Nephron progenitor cell (in vitro differentiated cells): ENCODE measurements around the gene OR6C6.

Experiments used
- DNase-seq: peaks from one replicate; pipeline ENCODE4 v3.0.0; 2021
- H3K27ac Mint-ChIP-seq: 2 replicates; pipeline ENCODE4 v1.8.0; 2021; ENCODE audit warnings: mild to moderate bottlenecking, moderate library complexity, mixed read lengths
- H3K27me3 Mint-ChIP-seq: 2 replicates; pipeline ENCODE4 v1.8.0; 2021; ENCODE audit warnings: mild to moderate bottlenecking, low read depth, mixed read lengths; ENCODE audit not compliant: poor library complexity
- H3K36me3 Mint-ChIP-seq: 2 replicates; pipeline ENCODE4 v1.8.0; 2021; ENCODE audit warnings: low read depth, mixed read lengths
- H3K4me1 Mint-ChIP-seq: 2 replicates; pipeline ENCODE4 v1.8.0; 2021; ENCODE audit warnings: mixed read lengths
- H3K4me3 Mint-ChIP-seq: 2 replicates; pipeline ENCODE4 v1.8.0; 2021; ENCODE audit warnings: mild to moderate bottlenecking, moderate library complexity, mixed read lengths
- H3K9me3 Mint-ChIP-seq: 2 replicates; pipeline ENCODE4 v1.8.0; 2021; ENCODE audit warnings: mild to moderate bottlenecking, moderate library complexity, mixed read lengths
- TF ChIP-seq, protein P1 (sequence below): fragments of 200-600 bp; sonication (generic); IDR thresholded peaks from 2 replicates; pipeline ENCODE4 v1.5.0; 2021; ENCODE audit warnings: antibody characterized with exemption

Gene OR6C6

DNA sequence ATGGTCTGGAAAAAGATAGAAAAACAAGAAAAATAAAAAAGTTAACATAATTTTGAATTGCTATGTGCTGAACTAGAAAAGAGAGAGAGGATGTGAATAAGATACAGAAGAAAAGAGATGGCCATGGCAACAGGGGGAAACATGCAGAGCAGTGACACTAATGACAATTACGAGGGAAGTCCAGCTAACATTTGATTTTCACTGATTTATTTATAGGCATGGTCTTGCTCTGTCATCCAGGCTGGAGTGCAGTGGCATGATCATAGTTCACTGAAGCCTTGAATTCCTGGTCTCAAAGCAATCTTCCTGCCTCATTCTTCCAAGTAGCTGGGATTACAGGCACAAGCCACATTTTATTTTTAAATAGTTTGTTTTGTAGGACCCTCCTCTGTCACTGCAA lies 50.2 kb downstream of the OR6C6 start:
- TF ChIP-seq, protein P1, sequence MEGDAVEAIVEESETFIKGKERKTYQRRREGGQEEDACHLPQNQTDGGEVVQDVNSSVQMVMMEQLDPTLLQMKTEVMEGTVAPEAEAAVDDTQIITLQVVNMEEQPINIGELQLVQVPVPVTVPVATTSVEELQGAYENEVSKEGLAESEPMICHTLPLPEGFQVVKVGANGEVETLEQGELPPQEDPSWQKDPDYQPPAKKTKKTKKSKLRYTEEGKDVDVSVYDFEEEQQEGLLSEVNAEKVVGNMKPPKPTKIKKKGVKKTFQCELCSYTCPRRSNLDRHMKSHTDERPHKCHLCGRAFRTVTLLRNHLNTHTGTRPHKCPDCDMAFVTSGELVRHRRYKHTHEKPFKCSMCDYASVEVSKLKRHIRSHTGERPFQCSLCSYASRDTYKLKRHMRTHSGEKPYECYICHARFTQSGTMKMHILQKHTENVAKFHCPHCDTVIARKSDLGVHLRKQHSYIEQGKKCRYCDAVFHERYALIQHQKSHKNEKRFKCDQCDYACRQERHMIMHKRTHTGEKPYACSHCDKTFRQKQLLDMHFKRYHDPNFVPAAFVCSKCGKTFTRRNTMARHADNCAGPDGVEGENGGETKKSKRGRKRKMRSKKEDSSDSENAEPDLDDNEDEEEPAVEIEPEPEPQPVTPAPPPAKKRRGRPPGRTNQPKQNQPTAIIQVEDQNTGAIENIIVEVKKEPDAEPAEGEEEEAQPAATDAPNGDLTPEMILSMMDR = no peak
- no peak for DNase-seq
- Mint-ChIP-seq H3K27me3 (no peaks in the 10 kb centered on the region), H3K36me3 (no peaks in the 10 kb centered on the region), H3K9me3 (peaks cover 6% of the 10 kb centered on the region), H3K4me1 (peaks cover 9% of the 10 kb centered on the region), H3K4me3 (no peak overlapping the region), H3K27ac (no peak overlapping the region)

DNA sequence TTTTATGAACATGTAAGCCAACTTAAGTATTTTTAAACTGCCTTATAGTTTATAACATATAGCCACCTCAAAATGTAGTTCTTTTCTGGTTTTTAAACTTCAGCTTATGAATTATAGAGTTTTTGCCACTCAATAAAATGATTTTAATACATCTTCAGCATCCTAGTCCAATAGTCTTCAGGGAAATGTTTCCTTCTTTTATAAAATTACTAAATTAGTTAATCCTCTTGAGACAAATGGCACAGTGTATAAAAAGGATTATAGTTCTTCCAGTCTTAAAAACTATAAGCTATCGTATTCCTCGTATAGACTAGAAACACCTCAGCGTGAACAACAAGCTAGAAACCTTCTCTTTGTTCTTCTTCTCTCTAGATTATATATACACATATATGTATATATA lies 52.1 kb downstream of the OR6C6 start, which contains the start of gene OR6C74:
Gene OR6C74 (plus strand): TSS at position 301 of the 400 bp plus-strand sequence. CDS start 2,679 bp downstream, outside the sequence.
- Mint-ChIP-seq H3K36me3 (no peaks in the 10 kb centered on the region), H3K27ac (no peak within 1 kb of the TSS), H3K27me3 (no peaks in the 10 kb centered on the region), H3K4me1 (peaks cover 9% of the 10 kb centered on the region), H3K9me3 (peaks cover 6% of the 10 kb centered on the region), H3K4me3 (no peak within 1 kb of the TSS)
- no peak for DNase-seq
- TF ChIP-seq, protein P1 = no peak
